Stomach (tissue), 4 donors: ENCODE data around the gene IQCH.
A peak's percentile ranks its signal among the peaks of the same experiment; 100 is the strongest.

Source experiments
- POLR2A ChIP-seq, 4 donors: fragments of 450-650 bp; IDR thresholded peaks; one replicate each; pipeline ENCODE4 v1.6.1; 2016; ENCODE audit warnings: antibody characterized with exemption in 4 of 4, control low read depth in 2 of 4, mild to moderate bottlenecking in 1 of 4, moderate library complexity in 1 of 4
- POLR2AphosphoS5 ChIP-seq, 3 donors: sonication (generic); formaldehyde crosslinking; IDR thresholded peaks; one replicate each; pipeline ENCODE4 v1.6.1; 2016; ENCODE audit warnings: antibody characterized with exemption in 3 of 3
- TF ChIP-seq, protein P1 (sequence below), 7 experiments: fragments of 450-650 bp in 4 of 7; fragments of 200-600 bp in 3 of 7; sonication (generic) in 3 of 7; IDR thresholded peaks; one replicate each; pipeline ENCODE4 v1.5.1; 2016 to 2019; ENCODE audit warnings: antibody characterized with exemption in 7 of 7, control low read depth in 2 of 7, mild to moderate bottlenecking in 1 of 7

DNA sequence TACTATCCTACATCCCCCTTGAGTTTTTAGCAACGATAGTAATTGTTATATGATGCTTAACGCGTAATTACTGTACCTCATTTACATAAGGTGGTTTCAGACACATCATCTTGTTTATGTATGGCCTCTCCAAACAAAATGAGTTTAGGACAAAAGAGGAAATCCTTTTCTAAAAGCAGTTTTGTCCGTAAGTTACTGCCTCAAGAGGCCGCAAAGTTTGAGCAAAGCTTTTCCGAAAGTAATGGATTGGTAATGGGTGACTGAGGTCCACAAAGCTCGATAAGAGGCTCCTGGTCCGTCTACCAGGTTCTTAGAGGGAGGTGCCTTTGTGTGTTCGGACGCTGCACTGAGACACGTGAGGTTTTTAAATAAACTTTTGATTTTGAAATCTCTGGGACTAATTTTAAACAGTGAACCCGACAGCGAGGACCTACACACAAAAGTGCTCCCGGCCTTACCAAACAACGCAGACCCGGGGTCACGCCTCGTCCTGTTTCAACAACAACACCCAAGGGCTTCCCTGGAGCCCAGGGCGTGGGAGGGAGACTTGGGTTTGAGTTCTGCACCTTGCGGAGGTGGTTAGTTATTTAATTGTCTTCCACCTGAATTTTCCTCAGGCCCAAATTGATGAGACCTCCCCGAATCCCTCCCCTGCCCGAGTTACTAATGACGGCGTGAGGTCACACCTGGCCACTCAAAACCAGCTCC is 265.9 kb downstream of the IQCH start:
- TF ChIP-seq, protein P1, sequence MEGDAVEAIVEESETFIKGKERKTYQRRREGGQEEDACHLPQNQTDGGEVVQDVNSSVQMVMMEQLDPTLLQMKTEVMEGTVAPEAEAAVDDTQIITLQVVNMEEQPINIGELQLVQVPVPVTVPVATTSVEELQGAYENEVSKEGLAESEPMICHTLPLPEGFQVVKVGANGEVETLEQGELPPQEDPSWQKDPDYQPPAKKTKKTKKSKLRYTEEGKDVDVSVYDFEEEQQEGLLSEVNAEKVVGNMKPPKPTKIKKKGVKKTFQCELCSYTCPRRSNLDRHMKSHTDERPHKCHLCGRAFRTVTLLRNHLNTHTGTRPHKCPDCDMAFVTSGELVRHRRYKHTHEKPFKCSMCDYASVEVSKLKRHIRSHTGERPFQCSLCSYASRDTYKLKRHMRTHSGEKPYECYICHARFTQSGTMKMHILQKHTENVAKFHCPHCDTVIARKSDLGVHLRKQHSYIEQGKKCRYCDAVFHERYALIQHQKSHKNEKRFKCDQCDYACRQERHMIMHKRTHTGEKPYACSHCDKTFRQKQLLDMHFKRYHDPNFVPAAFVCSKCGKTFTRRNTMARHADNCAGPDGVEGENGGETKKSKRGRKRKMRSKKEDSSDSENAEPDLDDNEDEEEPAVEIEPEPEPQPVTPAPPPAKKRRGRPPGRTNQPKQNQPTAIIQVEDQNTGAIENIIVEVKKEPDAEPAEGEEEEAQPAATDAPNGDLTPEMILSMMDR (IDR thresholded peaks at IDR 0.05), result no peak
- TF ChIP-seq POLR2A (IDR thresholded peaks at IDR 0.05), result no peak
- TF ChIP-seq POLR2AphosphoS5 (IDR thresholded peaks at IDR 0.05), result peak in 1 of 3 donors; percentile 20
